ENCODE measurements around the gene C2orf78.

The C2orf78 gene

DNA sequence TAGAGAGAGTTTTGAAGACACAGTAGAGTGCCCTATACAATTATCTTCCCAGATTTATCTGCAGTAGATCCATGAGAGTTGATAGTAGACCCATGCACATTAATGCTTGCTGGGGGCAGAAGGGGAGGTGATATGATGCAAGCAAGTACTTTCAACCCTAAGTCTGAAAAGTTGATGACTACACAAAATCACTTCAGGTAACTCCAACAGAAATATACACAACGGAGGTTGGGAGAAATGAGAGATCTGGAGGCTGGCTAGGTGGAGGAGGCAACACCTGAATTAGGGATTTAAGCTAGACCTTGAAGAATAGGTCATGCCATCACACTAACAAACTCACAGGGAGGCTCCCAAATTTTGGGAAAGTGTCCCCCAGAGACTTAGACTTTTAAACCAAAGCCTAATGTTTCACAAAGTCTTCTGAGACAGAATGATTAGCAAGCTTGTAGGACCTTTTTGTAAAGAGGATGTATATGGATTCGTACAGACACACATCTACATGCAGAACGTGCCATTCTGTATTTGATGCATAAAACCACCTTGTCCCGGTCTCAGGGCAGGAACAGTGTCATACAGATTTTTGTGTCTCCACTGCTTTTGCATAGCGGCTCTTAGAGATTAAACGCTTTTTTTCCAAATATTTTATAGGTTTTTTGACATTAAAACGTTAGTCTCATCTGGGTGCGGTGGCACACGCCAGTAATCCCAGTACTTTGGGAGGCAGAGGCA, 43.8 kb downstream of the C2orf78 start:
- H3K4me3 ChIP-seq (ENCODE audit: control insufficient read depth, low read depth, low read length), result no peak overlapping the region
- no peak for DNase-seq (ENCODE audit: low read depth)
- TF ChIP-seq, protein P1, sequence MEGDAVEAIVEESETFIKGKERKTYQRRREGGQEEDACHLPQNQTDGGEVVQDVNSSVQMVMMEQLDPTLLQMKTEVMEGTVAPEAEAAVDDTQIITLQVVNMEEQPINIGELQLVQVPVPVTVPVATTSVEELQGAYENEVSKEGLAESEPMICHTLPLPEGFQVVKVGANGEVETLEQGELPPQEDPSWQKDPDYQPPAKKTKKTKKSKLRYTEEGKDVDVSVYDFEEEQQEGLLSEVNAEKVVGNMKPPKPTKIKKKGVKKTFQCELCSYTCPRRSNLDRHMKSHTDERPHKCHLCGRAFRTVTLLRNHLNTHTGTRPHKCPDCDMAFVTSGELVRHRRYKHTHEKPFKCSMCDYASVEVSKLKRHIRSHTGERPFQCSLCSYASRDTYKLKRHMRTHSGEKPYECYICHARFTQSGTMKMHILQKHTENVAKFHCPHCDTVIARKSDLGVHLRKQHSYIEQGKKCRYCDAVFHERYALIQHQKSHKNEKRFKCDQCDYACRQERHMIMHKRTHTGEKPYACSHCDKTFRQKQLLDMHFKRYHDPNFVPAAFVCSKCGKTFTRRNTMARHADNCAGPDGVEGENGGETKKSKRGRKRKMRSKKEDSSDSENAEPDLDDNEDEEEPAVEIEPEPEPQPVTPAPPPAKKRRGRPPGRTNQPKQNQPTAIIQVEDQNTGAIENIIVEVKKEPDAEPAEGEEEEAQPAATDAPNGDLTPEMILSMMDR (conservative IDR thresholded peaks at IDR 0.05; ENCODE audit: control insufficient read depth, insufficient read depth, low read depth, low read length), result no peak

DNA sequence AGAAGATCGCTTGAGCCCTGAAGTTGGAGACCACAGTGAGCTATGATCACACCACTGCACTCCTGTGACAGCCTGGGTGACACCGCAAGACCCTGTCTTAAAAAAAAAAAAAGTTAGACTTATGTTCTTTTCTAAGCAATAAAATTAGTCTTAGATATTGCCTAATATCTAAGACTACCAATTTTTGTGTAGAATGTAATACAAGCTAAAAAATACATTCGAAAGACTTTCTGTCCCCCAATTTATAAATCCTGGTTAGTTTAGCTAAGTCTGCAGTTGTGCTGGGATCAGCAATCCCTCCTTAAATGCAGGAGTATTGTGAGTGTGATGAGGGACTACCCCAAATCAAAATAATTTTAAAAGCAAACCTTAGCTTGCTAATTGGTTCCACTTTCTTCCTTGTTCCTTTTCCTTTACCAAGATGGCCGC, 44.4 kb downstream of the C2orf78 start:
- peak overlapping the region; percentile 72 for H3K4me3 ChIP-seq (ENCODE audit: control insufficient read depth, low read depth, low read length)
- DNase-seq (ENCODE audit: low read depth), result no peak
- TF ChIP-seq, protein P1 (conservative IDR thresholded peaks at IDR 0.05; ENCODE audit: control insufficient read depth, insufficient read depth, low read depth, low read length), result no peak

DNA sequence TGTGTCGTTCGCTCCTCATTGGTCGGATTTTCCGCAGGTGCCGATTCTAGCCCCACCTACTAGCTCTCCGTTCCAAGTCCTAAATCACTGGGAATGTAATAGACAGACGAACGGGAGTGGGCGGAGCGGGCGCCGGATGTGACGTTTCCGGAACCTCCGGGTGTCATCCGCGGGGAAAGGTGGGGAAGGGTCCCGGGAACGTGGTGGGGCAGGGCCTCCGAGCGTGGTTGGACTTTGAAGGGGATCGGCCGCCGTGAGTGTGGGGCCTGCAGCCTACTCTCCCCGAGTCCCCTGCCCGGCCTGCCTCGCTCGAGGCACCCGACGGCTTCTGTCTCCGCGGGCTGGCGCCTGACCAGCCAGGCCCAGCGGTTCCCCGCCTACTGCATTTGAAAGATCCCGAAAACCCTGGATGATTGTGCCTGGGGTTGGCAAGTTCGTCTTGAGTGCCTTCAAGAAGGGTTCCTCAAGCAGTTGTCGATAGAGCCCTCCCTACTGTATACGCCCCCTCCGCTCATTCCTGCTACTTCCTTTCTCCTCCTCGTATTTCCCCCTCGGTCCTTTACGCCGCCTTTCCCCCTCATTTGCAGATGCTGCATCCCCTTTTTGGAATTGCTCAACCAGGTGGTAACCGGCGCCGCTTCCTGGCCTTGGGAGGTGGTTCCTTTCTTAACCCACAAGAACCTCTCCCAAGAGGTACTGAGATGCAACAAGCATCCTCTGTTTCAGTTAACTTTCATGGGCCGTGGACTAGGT, 45.0 kb downstream of the C2orf78 start, which contains the start of gene STAMBP:
STAMBP (plus strand) TSS at position 144 of the 753 bp plus-strand sequence. CDS start 1,896 bp downstream, outside the sequence.
- peak within 1 kb of the TSS; percentile 72 for H3K4me3 ChIP-seq (ENCODE audit: control insufficient read depth, low read depth, low read length)
- peak; percentile 95 for DNase-seq (ENCODE audit: low read depth)

DNA sequence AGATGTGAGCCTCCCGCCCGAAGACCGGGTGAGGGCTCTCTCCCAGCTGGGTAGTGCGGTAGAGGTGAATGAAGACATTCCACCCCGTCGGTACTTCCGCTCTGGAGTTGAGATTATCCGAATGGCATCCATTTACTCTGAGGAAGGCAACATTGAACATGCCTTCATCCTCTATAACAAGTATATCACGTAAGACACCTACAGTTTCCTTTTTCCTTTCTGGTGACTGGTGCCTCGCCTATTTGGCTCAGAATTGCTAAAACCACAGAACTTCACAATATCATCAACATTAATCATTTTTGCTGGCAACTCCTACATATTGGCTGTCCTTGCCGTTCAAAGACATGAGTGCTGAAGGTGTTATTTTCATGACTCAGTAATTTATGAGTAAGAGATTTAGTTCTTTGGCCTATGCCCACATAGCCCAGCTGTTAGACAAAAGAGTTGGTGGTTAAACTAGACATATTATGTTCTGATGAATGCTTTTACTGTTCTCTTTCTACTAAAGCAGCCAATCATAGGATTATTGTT, 47.0 kb downstream of the C2orf78 start:
- DNase-seq (ENCODE audit: low read depth), result peak; percentile 97
- TF ChIP-seq, protein P1 (conservative IDR thresholded peaks at IDR 0.05; ENCODE audit: control insufficient read depth, insufficient read depth, low read depth, low read length), result no peak
- H3K4me3 ChIP-seq (ENCODE audit: control insufficient read depth, low read depth, low read length), result no peak overlapping the region

More for the DNA sequence above, 45.0 kb downstream of the C2orf78 start, which contains the start of gene STAMBP:
- TF ChIP-seq, protein P1 (conservative IDR thresholded peaks at IDR 0.05; ENCODE audit: control insufficient read depth, insufficient read depth, low read depth, low read length), result no peak

DNA sequence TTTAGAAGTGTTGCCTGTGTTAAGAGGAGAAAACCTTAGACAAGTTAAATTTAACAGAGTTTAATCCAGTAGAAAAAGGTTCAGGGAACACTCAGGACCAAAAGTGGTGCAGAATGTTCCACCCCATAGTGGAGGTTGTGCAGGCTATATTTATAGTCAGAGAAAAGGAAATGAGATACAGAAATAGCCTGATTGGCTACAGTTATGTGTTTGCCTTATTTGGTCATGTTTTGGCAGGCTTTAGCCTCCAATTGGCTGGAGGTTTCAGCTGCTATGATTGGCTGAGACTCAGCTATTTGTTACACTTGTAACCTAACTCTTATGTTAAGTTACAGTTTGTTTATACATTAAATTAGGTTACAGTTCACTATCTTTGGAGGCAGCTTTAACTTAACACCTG, 48.9 kb downstream of the C2orf78 start:
- TF ChIP-seq, protein P1 (conservative IDR thresholded peaks at IDR 0.05; ENCODE audit: control insufficient read depth, insufficient read depth, low read depth, low read length), result no peak
- H3K4me3 ChIP-seq (ENCODE audit: control insufficient read depth, low read depth, low read length), result no peak overlapping the region
- peak; percentile 45 for DNase-seq (ENCODE audit: low read depth)

DNA sequence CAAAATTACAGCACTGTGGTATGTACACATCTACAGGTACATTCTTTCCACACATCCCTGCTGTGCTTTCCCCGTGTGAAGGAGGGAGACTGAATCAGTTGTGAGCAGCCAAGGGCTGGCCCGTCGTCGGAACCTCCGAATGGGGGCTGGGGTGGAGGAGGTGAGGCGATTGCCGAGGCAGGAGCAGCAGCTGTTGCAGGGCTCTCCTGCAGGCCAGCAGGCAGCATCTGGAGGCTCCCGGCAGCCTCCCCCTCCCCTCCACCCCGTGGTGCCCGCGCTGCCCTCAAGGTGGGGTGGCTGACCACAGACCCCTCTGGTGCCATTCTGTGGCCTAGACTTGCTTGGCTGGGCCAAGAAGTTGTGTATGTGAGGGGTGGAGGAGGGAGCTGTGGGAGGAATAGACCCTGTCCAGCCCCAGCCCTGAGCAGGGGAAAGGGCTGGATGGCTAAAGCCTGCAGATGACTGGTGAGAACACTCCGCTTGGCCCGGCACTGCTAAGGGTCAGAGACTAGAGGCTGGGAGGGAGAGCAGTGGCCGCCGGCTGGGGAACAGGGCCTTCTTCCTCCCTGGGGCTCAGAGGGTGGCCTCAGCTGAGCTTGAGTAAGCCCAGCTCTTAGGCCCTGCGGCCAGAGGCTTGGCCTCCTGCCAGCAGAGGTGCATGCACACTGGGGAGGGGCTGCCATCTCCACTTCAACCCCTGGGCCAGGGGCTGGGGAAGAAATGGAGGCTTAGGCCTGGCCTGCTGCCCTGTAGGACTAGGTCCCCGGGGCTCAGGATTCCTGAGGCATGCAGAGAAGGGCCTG, 52.4 kb downstream of the C2orf78 start:
- TF ChIP-seq, protein P1 (conservative IDR thresholded peaks at IDR 0.05; ENCODE audit: control insufficient read depth, insufficient read depth, low read depth, low read length), result no peak
- H3K4me3 ChIP-seq (ENCODE audit: control insufficient read depth, low read depth, low read length), result no peak overlapping the region
- DNase-seq (ENCODE audit: low read depth), result no peak
